Muscle of leg (tissue), 11 donors: ENCODE data around the gene ZNF444. TPM values are rescaled to one million over a fixed set of nuclear protein-coding genes. Genes with fewer than 3 reads are reported as not detected.

Experiments
- DNase-seq: peaks from one replicate; pipeline ENCODE4 v3.0.0; 2013
- H3K27ac ChIP-seq: one replicate; pipeline ENCODE4 v1.5.1; 2013; ENCODE audit warnings: mild to moderate bottlenecking, low read length, control low read depth
- H3K27me3 ChIP-seq: one replicate; pipeline ENCODE4 v1.6.1; 2013; ENCODE audit warnings: low read length; ENCODE audit not compliant: control insufficient read depth, insufficient read depth
- H3K36me3 ChIP-seq: one replicate; pipeline ENCODE4 v1.6.1; 2013; ENCODE audit warnings: low read length; ENCODE audit not compliant: control insufficient read depth, insufficient read depth
- H3K4me1 ChIP-seq: one replicate; pipeline ENCODE4 v1.6.1; 2013; ENCODE audit warnings: low read length; ENCODE audit not compliant: control insufficient read depth, insufficient read depth
- H3K4me3 ChIP-seq: one replicate; pipeline ENCODE4 v1.5.1; 2013; ENCODE audit warnings: low read length, control low read depth
- H3K9me3 ChIP-seq: replicated peaks from 2 replicates; pipeline ENCODE4 v1.6.1; 2013; ENCODE audit warnings: low read depth, low read length; ENCODE audit not compliant: control insufficient read depth
- WGBS: methylation state at CpG from one replicate; pipeline ENCODE4 v1.1.5; 2013; ENCODE audit warnings: missing lambda C conversion rate; ENCODE audit not compliant: insufficient coverage; 5-methylcytosine and 5-hydroxymethylcytosine counted together
- polyA plus RNA-seq, 8 donors: library from polyadenylated mRNA; unstranded; fragments of 120-200 nt; gene quantifications; one replicate each; pipeline versions ENCODE4 v1.2.1 to v1.2.3, GENCODE V29; 2013; ENCODE audit warnings: inconsistent platforms in 1 of 8, low replicate concordance in 1 of 8; ENCODE audit not compliant: insufficient read length in 8 of 8, insufficient read depth in 1 of 8
- total RNA-seq: library from RNA; stranded (reverse); fragments of 120-200 nt; gene quantifications from one replicate; pipeline ENCODE4 v1.2.4, GENCODE V29; 2013

ZNF444 gene
- total and polyA plus RNA-seq, 9 donors: 10.5 to 26.2 (median 19.4) TPM

- Histone ChIP-seq H3K36me3 (peaks cover 40% of the 10 kb centered on the region), H3K4me1 (peaks cover 6% of the 10 kb centered on the region), H3K9me3 (no peaks in the 10 kb centered on the region), H3K27ac (no peak overlapping the region), H3K27me3 (no peaks in the 10 kb centered on the region), H3K4me3 (no peak overlapping the region)
- WGBS: 74% methylated on average over 9 of the region's 17 CpGs
- no peak for DNase-seq
These were observed 14.1 kb downstream of the ZNF444 start for GRCh38 chr19:56155124-56155687.

GRCh38 chr19:56156768-56157167, 15.7 kb downstream of the ZNF444 start:
- 81% methylated on average over 11 of the region's 11 CpGs for WGBS
- Histone ChIP-seq H3K9me3 (no peaks in the 10 kb centered on the region), H3K36me3 (peaks cover 45% of the 10 kb centered on the region), H3K27me3 (no peaks in the 10 kb centered on the region), H3K27ac (no peak overlapping the region), H3K4me3 (no peak overlapping the region), H3K4me1 (peaks cover 6% of the 10 kb centered on the region)
- no peak for DNase-seq

GRCh38 chr19:56158170-56158757, 17.2 kb downstream of the ZNF444 start:
- WGBS: 94% methylated on average over 7 of the region's 16 CpGs
- no peak overlapping the region for H3K4me3 ChIP-seq
- no peaks in the 10 kb centered on the region for H3K27me3 ChIP-seq
- no peak overlapping the region for H3K27ac ChIP-seq
- DNase-seq: no peak
- H3K9me3 ChIP-seq: no peaks in the 10 kb centered on the region
- H3K36me3 ChIP-seq: peaks cover 45% of the 10 kb centered on the region
- H3K4me1 ChIP-seq: peaks cover 5% of the 10 kb centered on the region

GRCh38 chr19:56159009-56159559, 18.0 kb downstream of the ZNF444 start:
- no peak overlapping the region for H3K27ac ChIP-seq
- no peak for DNase-seq
- H3K36me3 ChIP-seq: peaks cover 45% of the 10 kb centered on the region
- no peaks in the 10 kb centered on the region for H3K9me3 ChIP-seq
- H3K4me1 ChIP-seq: no peaks in the 10 kb centered on the region
- no peak overlapping the region for H3K4me3 ChIP-seq
- no peaks in the 10 kb centered on the region for H3K27me3 ChIP-seq
- WGBS: 96% methylated on average over 9 of the region's 9 CpGs

GRCh38 chr19:56159622-56160271, 18.7 kb downstream of the ZNF444 start:
- no peak for DNase-seq
- H3K4me3 ChIP-seq: no peak overlapping the region
- H3K27me3 ChIP-seq: no peaks in the 10 kb centered on the region
- peaks cover 44% of the 10 kb centered on the region for H3K36me3 ChIP-seq
- WGBS: 95% methylated on average over 69 of the region's 69 CpGs
- no peak overlapping the region for H3K27ac ChIP-seq
- H3K9me3 ChIP-seq: no peaks in the 10 kb centered on the region
- H3K4me1 ChIP-seq: no peaks in the 10 kb centered on the region

- WGBS: 96% methylated on average over 11 of the region's 11 CpGs
- Histone ChIP-seq H3K9me3 (no peaks in the 10 kb centered on the region), H3K4me3 (no peak overlapping the region), H3K27ac (no peak overlapping the region), H3K4me1 (no peaks in the 10 kb centered on the region), H3K27me3 (no peaks in the 10 kb centered on the region), H3K36me3 (peaks cover 26% of the 10 kb centered on the region)
- DNase-seq: no peak
These were observed 20.4 kb downstream of the ZNF444 start for GRCh38 chr19:56161534-56161933.

GRCh38 chr19:56162258-56162657, 21.2 kb downstream of the ZNF444 start:
- no peaks in the 10 kb centered on the region for H3K27me3 ChIP-seq
- no peak overlapping the region for H3K27ac ChIP-seq
- no peaks in the 10 kb centered on the region for H3K9me3 ChIP-seq
- H3K4me3 ChIP-seq: no peak overlapping the region
- WGBS: 64% methylated on average over 9 of the region's 9 CpGs
- no peak for DNase-seq
- no peaks in the 10 kb centered on the region for H3K4me1 ChIP-seq
- H3K36me3 ChIP-seq: peaks cover 22% of the 10 kb centered on the region

- Histone ChIP-seq H3K27me3 (no peaks in the 10 kb centered on the region), H3K4me3 (no peak overlapping the region), H3K36me3 (peaks cover 19% of the 10 kb centered on the region), H3K9me3 (no peaks in the 10 kb centered on the region), H3K4me1 (no peaks in the 10 kb centered on the region), H3K27ac (no peak overlapping the region)
- WGBS: 91% methylated on average over 13 of the region's 13 CpGs
- DNase-seq: no peak
These were observed 22.0 kb downstream of the ZNF444 start for GRCh38 chr19:56163097-56163496.

- no peak for DNase-seq
- H3K4me1 ChIP-seq: no peaks in the 10 kb centered on the region
- no peaks in the 10 kb centered on the region for H3K36me3 ChIP-seq
- no peaks in the 10 kb centered on the region for H3K27me3 ChIP-seq
- no peak overlapping the region for H3K4me3 ChIP-seq
- no peak overlapping the region for H3K27ac ChIP-seq
- no peaks in the 10 kb centered on the region for H3K9me3 ChIP-seq
- 0% methylated on average over 1 of the region's 7 CpGs for whole genome bisulfite sequencing
These were observed 26.0 kb downstream of the ZNF444 start for GRCh38 chr19:56167064-56167578.

- H3K9me3 ChIP-seq: no peaks in the 10 kb centered on the region
- no peak overlapping the region for H3K4me3 ChIP-seq
- H3K36me3 ChIP-seq: no peaks in the 10 kb centered on the region
- no peak for DNase-seq
- 73% methylated on average over 12 of the region's 14 CpGs for WGBS
- H3K27me3 ChIP-seq: peaks cover 3% of the 10 kb centered on the region
- no peak overlapping the region for H3K27ac ChIP-seq
- no peaks in the 10 kb centered on the region for H3K4me1 ChIP-seq
These were observed 29.2 kb downstream of the ZNF444 start for GRCh38 chr19:56170261-56170660.
